Common myeloid progenitor, CD34-positive (primary cell): ENCODE data around the gene GABARAP.

Experiments used
- CTCF ChIA-PET: fragments of 350-600 bp; sonication (Branson Sonifier 250); formaldehyde crosslinking; loops from one replicate; lab custom pipeline; 2021; ENCODE audit warnings: antibody characterized with exemption; lab: Charles Lee
- POLR2A ChIA-PET: fragments of 350-600 bp; sonication (Branson Sonifier 250); formaldehyde crosslinking; loops from one replicate; lab custom pipeline; 2021; ENCODE audit warnings: antibody characterized with exemption; lab: Charles Lee
- DNase-seq, 3 donors: peaks; one replicate each; pipeline versions ENCODE4 v3.0.0 to v3.0.0-alpha.2; 2013
- H3K27ac ChIP-seq, 2 experiments: 1 replicate in 1 of 2; 2 replicates in 1 of 2; pipeline ENCODE4 v1.7.0; 2013; ENCODE audit warnings: inconsistent platforms in 2 of 2, low read length in 2 of 2, mild to moderate bottlenecking in 2 of 2, low read depth in 1 of 2, moderate library complexity in 1 of 2; ENCODE audit not compliant: severe bottlenecking in 2 of 2, insufficient read depth in 1 of 2, poor library complexity in 1 of 2
- H3K27me3 ChIP-seq, 5 experiments: replicated peaks in 2 of 5; 1 replicate in 3 of 5; 2 replicates in 2 of 5; pipeline versions ENCODE4 v1.6.1 to v1.7.0; 2013; ENCODE audit warnings: low read length in 4 of 5, mild to moderate bottlenecking in 2 of 5, moderate library complexity in 2 of 5, inconsistent platforms in 1 of 5; ENCODE audit not compliant: insufficient read depth in 5 of 5, control insufficient read depth in 4 of 5
- H3K36me3 ChIP-seq, 4 experiments: 1 replicate in 2 of 4; 2 replicates in 2 of 4; pipeline versions ENCODE4 v1.6.1 to v1.7.0; 2013; ENCODE audit warnings: low read length in 3 of 4, control low read depth in 1 of 4, mild to moderate bottlenecking in 1 of 4; ENCODE audit not compliant: control insufficient read depth in 4 of 4, insufficient read depth in 4 of 4
- H3K4me1 ChIP-seq, 4 experiments: 1 replicate in 3 of 4; 2 replicates in 1 of 4; pipeline versions ENCODE4 v1.6.1 to v1.7.1; 2013; ENCODE audit warnings: low read length in 3 of 4, mild to moderate bottlenecking in 3 of 4, control low read depth in 1 of 4, inconsistent platforms in 1 of 4, moderate library complexity in 1 of 4; ENCODE audit not compliant: control insufficient read depth in 4 of 4, insufficient read depth in 4 of 4; ENCODE audit errors: control extremely low read depth in 1 of 4
- H3K4me3 ChIP-seq, 7 experiments: 1 replicate in 4 of 7; 2 replicates in 3 of 7; pipeline versions ENCODE4 v1.5.1 to v1.7.0; 2013; ENCODE audit warnings: mild to moderate bottlenecking in 7 of 7, low read length in 6 of 7, moderate library complexity in 6 of 7, inconsistent platforms in 2 of 7, low read depth in 2 of 7, control low read depth in 1 of 7; ENCODE audit not compliant: insufficient read depth in 4 of 7, control insufficient read depth in 1 of 7; ENCODE audit errors: extremely low read depth in 1 of 7
- H3K9me3 ChIP-seq, 5 experiments: 1 replicate in 4 of 5; 2 replicates in 1 of 5; pipeline versions ENCODE4 v1.6.1 to v1.7.1; 2013; ENCODE audit warnings: low read length in 4 of 5, mild to moderate bottlenecking in 2 of 5, inconsistent platforms in 1 of 5, low read depth in 1 of 5, moderate library complexity in 1 of 5; ENCODE audit not compliant: control insufficient read depth in 4 of 5, insufficient read depth in 2 of 5; ENCODE audit errors: control extremely low read depth in 1 of 5
- WGBS: methylation state at CpG from one replicate; pipeline ENCODE4 v1.1.5; 2013; ENCODE audit not compliant: insufficient coverage; 5-methylcytosine and 5-hydroxymethylcytosine counted together

GABARAP gene

GRCh38 chr17:7191069-7191468 is 51.2 kb downstream of the GABARAP start:
- H3K27me3 ChIP-seq, result no peaks in the 10 kb centered on the region
- ChIA-PET CTCF (interaction anchor here (0.7 to 0.8 kb wide), 2 partner anchors 10 to 29 kb away, joined by 3 read pairs; no protein-coding TSS in a partner anchor), POLR2A (no interaction called here)
- H3K27ac ChIP-seq, result no peak overlapping the region
- no peak for DNase-seq
- H3K4me1 ChIP-seq, result no peaks in the 10 kb centered on the region
- peaks cover 3 to 56% (median 34%) of the 10 kb centered on the region in 4 experiments for H3K36me3 ChIP-seq
- no peak overlapping the region for H3K4me3 ChIP-seq
- H3K9me3 ChIP-seq, result no peaks in the 10 kb centered on the region
- WGBS, result 99% methylated on average over 11 of the region's 12 CpGs

- ChIA-PET CTCF (interaction anchor here (0.7 to 0.8 kb wide), 2 partner anchors 9 to 28 kb away, joined by 3 read pairs; no protein-coding TSS in a partner anchor), POLR2A (no interaction called here)
- Histone ChIP-seq H3K4me3 (no peak overlapping the region), H3K4me1 (no peaks in the 10 kb centered on the region), H3K27me3 (no peaks in the 10 kb centered on the region), H3K9me3 (no peaks in the 10 kb centered on the region), H3K27ac (no peak overlapping the region), H3K36me3 (peaks cover 3 to 49% (median 27%) of the 10 kb centered on the region in 4 experiments)
- WGBS, result 94% methylated on average over 9 of the region's 14 CpGs
- DNase-seq, result no peak
These were observed 51.9 kb downstream of the GABARAP start for GRCh38 chr17:7190276-7190917.
